Sigmoid colon (tissue), 7 donors: Measurements from ENCODE around the gene SLAMF6. TPM values are rescaled to one million over a fixed set of nuclear protein-coding genes. Genes with fewer than 3 reads are reported as not detected.
"Not testable (repeated sequence)": the region's sequence is repeated elsewhere in the genome, so short reads cannot be mapped to it uniquely, and the experiment has no call there.

Source experiments
- DNase-seq: peaks from one replicate; pipeline ENCODE4 v3.0.0-alpha.2; 2019
- H3K27ac ChIP-seq, 4 donors: fragments of 200-600 bp; sonication (generic); one replicate each; pipeline ENCODE4 v1.5.1; 2016 to 2019; ENCODE audit warnings: mild to moderate bottlenecking in 1 of 4
- H3K27me3 ChIP-seq, 3 donors: fragments of 200-600 bp; sonication (generic); one replicate each; pipeline ENCODE4 v1.5.1; 2019; ENCODE audit warnings: mild to moderate bottlenecking in 1 of 3
- H3K36me3 ChIP-seq, 4 donors: fragments of 200-600 bp; sonication (generic); one replicate each; pipeline ENCODE4 v1.5.1; 2016 to 2019
- H3K4me1 ChIP-seq, 4 donors: fragments of 200-600 bp; sonication (generic); one replicate each; pipeline ENCODE4 v1.5.1; 2017 to 2019
- H3K4me3 ChIP-seq, 4 donors: fragments of 200-600 bp; sonication (generic); one replicate each; pipeline ENCODE4 v1.5.1; 2017 to 2019; ENCODE audit warnings: mild to moderate bottlenecking in 2 of 4, moderate library complexity in 1 of 4
- H3K9me3 ChIP-seq, 4 donors: fragments of 200-600 bp in 3 of 4; sonication (generic) in 3 of 4; one replicate each; pipeline versions ENCODE4 v1.5.1 to v1.6.1; 2013 to 2019
- EP300 ChIP-seq, 4 donors: sonication (generic); formaldehyde crosslinking; IDR thresholded peaks; one replicate each; pipeline ENCODE4 v1.6.1; 2017; ENCODE audit warnings: antibody characterized with exemption in 4 of 4
- POLR2A ChIP-seq, 2 donors: fragments of 450-650 bp; IDR thresholded peaks; one replicate each; pipeline ENCODE4 v1.6.1; 2016; ENCODE audit warnings: antibody characterized with exemption in 2 of 2, mild to moderate bottlenecking in 2 of 2, moderate library complexity in 2 of 2
- POLR2AphosphoS5 ChIP-seq, 4 donors: sonication (generic); formaldehyde crosslinking; IDR thresholded peaks; one replicate each; pipeline ENCODE4 v1.6.1; 2017; ENCODE audit warnings: antibody characterized with exemption in 4 of 4
- WGBS, 2 donors: extraction: QIAGEN DNeasy Blood & Tissue Kit; methylation state at CpG; one replicate each; pipeline ENCODE4 v1.1.7; 2013; 5-methylcytosine and 5-hydroxymethylcytosine counted together
- intact Hi-C: fragments of 100-400 bp; cut with DNase I; formaldehyde crosslinking; loops from one replicate; pipeline ENCODE4 v1.15.1; 2023
- polyA plus RNA-seq, 3 donors: library from polyadenylated mRNA; stranded (reverse); fragments of 200-250 nt; gene quantifications; one replicate each; pipeline ENCODE4 v1.2.3, GENCODE V29; 2013
- total RNA-seq, 4 donors: library from RNA; depleted of rRNA; stranded (reverse); fragments of >200 nt; gene quantifications; one replicate each; pipeline ENCODE4 v1.1.0, GENCODE V29; 2016
- TF ChIP-seq, protein P1 (sequence below), 4 experiments: fragments of 450-650 bp in 3 of 4; fragments of 200-600 bp in 1 of 4; IDR thresholded peaks; one replicate each; pipeline ENCODE4 v1.5.1; 2016 to 2019; ENCODE audit warnings: antibody characterized with exemption in 4 of 4, mild to moderate bottlenecking in 3 of 4, moderate library complexity in 2 of 4
- donor health status: healthy with polysubstance abuse.
- donor health status: Bipolar disorder and iron deficiency.
- donor health status: healthy.

The SLAMF6 gene
- total and polyA plus RNA-seq, 7 donors = 0.41 to 15.2 (median 1.1) TPM; not detected in 1

DNA sequence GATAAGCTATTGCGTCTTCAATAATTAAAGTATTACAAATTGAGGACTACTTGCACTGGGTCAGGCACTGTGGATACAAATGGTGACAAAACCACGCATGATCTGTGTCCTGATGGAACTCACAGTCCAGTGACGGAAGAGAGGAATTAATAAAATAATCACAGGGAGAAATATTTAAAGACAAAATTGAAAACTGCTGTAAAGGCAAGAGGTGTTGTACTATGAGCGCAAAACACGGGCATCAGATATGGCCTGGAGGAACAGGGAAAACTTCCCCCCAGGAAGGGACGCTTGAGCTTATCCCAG lies 16.6 kb upstream of the SLAMF6 start:
- DNase-seq = no peak
- WGBS, 2 donors = 26 to 68% methylated on average over 6 of the region's 6 CpGs
- no peaks in the 10 kb centered on the region for H3K36me3 ChIP-seq
- H3K27me3 ChIP-seq = no peaks in the 10 kb centered on the region
- peaks cover 0 to 6% (median under 1%) of the 10 kb centered on the region in 4 donors for H3K9me3 ChIP-seq
- H3K27ac ChIP-seq = no peak overlapping the region
- intact Hi-C loops = no loop called here
- no peak overlapping the region for H3K4me3 ChIP-seq
- H3K4me1 ChIP-seq = no peaks in the 10 kb centered on the region
- TF ChIP-seq POLR2A (IDR thresholded peaks at IDR 0.05) = no peak
- TF ChIP-seq, protein P1, sequence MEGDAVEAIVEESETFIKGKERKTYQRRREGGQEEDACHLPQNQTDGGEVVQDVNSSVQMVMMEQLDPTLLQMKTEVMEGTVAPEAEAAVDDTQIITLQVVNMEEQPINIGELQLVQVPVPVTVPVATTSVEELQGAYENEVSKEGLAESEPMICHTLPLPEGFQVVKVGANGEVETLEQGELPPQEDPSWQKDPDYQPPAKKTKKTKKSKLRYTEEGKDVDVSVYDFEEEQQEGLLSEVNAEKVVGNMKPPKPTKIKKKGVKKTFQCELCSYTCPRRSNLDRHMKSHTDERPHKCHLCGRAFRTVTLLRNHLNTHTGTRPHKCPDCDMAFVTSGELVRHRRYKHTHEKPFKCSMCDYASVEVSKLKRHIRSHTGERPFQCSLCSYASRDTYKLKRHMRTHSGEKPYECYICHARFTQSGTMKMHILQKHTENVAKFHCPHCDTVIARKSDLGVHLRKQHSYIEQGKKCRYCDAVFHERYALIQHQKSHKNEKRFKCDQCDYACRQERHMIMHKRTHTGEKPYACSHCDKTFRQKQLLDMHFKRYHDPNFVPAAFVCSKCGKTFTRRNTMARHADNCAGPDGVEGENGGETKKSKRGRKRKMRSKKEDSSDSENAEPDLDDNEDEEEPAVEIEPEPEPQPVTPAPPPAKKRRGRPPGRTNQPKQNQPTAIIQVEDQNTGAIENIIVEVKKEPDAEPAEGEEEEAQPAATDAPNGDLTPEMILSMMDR (IDR thresholded peaks at IDR 0.05) = no peak
- no peak for TF ChIP-seq POLR2AphosphoS5 (IDR thresholded peaks at IDR 0.05)
- no peak for TF ChIP-seq EP300 (IDR thresholded peaks at IDR 0.05)

DNA sequence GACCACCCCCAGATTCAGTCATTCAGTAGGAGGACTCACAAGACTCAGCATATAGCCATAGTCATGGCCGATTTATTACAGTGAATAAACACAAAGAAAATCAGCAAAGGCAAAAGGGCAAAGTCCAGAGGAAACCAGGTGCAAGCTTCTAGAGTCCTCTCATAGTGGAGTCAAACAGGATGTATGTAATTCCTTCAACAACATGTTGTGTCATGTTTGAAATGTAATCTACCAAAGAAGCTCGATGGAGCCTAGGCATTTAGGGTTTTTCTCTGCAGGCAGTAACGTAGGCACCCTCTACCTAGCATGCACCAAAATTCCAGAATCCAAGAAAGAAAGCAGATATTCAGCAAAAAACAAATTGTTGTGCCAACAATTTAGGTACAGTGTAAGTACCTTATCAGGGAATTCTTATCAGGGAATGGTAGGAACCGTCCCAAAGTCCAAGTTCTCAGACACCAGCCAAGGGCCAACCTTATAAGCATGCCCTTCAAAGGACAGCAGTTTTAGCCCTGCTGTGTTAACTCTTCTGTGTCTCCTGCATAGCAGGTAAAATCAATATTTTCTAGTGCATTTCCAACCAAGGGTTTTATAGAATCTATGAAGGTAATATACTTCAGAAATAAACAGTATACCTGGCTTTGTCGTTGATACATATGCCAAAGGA lies 16.1 kb upstream of the SLAMF6 start:
- WGBS, 2 donors = 19 to 66% methylated on average over 5 of the region's 5 CpGs
- intact Hi-C loops = no loop called here
- no peak for DNase-seq
- H3K4me1 ChIP-seq = no peaks in the 10 kb centered on the region
- no peak overlapping the region for H3K27ac ChIP-seq
- H3K4me3 ChIP-seq = no peak overlapping the region
- no peaks in the 10 kb centered on the region for H3K27me3 ChIP-seq
- no peak for TF ChIP-seq POLR2A (IDR thresholded peaks at IDR 0.05)
- TF ChIP-seq, protein P1 (IDR thresholded peaks at IDR 0.05) = no peak
- TF ChIP-seq EP300 (IDR thresholded peaks at IDR 0.05) = no peak
- no peak for TF ChIP-seq POLR2AphosphoS5 (IDR thresholded peaks at IDR 0.05)
- H3K36me3 ChIP-seq = no peaks in the 10 kb centered on the region
- H3K9me3 ChIP-seq = peaks cover 0 to 6% (median 2%) of the 10 kb centered on the region in 4 donors

DNA sequence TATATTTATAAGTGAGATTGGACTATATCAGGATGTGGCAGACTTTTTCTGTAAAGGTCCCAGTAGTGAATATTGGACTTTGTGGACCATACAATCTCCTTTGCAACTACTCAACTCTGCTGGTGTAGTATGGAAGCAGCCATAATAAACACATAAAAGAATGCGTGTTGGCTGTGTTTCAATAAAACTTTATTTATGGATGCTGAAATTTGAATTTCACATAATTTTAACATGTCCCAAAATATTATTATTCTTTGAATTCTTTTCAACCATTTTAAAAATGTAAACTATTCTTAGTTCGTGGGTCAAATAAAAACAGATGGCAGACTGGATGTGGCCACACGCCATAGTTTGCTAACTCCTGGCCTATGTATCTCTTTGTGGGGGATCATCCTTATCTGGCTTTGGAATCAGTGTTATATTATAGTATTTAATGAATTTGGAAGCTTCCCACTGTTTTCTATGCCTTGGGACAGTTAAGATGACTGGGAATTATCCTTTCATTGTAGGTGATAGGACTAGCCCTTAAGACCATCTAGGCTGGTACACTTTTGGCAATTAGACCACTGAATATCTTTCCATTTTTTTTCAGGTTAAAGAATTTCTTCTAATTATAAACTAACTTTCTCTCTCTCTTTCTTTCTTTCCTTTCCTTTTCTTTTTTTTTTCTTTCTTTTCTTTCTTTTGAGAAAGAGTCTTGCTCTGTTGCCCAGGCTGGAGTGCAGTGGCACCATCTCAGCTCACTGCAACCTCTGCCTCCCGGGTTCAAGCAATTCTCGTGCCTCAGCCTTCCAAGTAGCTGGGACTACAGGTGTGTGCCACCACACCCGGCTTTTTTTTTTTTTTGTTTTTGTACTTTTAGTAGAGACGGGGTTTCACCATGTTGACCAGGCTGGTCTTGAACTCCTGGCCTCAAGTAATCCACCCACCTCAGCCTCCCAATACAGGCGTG lies 14.9 kb upstream of the SLAMF6 start:
- no peak for DNase-seq
- Histone ChIP-seq H3K4me1 (no peaks in the 10 kb centered on the region), H3K27ac (no peak overlapping the region), H3K36me3 (no peaks in the 10 kb centered on the region), H3K4me3 (no peak overlapping the region), H3K27me3 (no peaks in the 10 kb centered on the region), H3K9me3 (peaks cover 0 to 6% (median 3%) of the 10 kb centered on the region in 4 donors)
- intact Hi-C loops = no loop called here
- TF ChIP-seq POLR2AphosphoS5 (IDR thresholded peaks at IDR 0.05) (no peak), EP300 (IDR thresholded peaks at IDR 0.05) (no peak), POLR2A (IDR thresholded peaks at IDR 0.05) (no peak)
- TF ChIP-seq, protein P1 (IDR thresholded peaks at IDR 0.05) = no peak
- 51 to 87% methylated on average over 8 of the region's 8 CpGs for WGBS, 2 donors

DNA sequence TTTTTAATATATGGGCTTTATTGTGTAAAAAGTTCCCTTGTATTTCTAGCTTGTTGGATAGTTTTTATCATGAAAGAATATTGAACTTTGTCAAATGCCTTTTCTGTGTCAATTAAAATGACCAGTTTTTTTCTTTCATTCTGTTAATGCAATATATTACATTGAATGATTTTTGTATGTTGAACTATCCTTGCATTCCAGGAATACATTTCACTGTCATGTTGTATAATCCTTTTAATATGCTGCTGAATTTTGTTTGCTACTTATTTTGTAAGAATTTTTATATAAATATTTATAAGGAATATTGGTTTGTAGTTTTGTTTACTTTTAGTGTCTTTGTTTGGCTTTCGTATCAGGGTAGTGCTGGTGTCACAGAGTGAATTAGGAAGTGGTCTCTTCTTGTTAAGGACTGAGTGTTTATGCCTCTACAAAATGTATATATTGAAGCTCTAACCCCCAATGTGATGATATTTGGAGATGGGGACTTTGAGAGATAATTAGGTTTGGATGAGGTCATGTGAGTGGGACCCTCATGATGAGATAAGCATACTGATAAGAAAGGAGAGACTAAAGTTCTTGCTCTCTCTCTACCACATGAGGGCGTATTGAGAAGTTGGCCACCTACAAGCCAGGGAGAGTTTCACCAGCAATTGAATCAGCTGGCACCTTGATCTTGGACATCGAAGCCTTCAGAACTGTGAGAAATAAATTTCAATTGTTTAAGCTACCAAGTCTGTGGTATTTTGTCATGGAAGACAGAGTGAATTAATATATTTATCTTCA lies 12.0 kb upstream of the SLAMF6 start:
- Histone ChIP-seq H3K27ac (no peak overlapping the region), H3K36me3 (no peaks in the 10 kb centered on the region), H3K4me1 (no peaks in the 10 kb centered on the region), H3K9me3 (peaks cover 0 to 6% (median 3%) of the 10 kb centered on the region in 4 donors), H3K4me3 (no peak overlapping the region), H3K27me3 (no peaks in the 10 kb centered on the region)
- WGBS, 2 donors = 92 to 97% methylated on average over 3 of the region's 3 CpGs
- TF ChIP-seq EP300 (IDR thresholded peaks at IDR 0.05) (no peak), POLR2A (IDR thresholded peaks at IDR 0.05) (no peak), POLR2AphosphoS5 (IDR thresholded peaks at IDR 0.05) (no peak)
- TF ChIP-seq, protein P1 (IDR thresholded peaks at IDR 0.05) = no peak
- DNase-seq = no peak
- intact Hi-C loops = no loop called here

DNA sequence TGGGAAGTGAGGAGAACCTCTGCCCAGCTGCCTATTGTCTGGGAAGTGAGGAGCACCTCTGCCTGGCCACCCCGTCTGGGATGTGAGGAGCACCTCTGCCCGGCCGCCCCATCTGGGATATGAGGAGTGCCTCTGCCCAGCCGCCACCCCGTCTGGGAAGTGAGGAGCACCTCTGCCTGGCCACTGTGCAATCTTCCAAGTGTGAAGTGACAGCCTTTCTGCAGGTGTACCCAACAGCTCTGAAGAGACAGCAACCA lies 9.4 kb upstream of the SLAMF6 start:
- H3K27me3 ChIP-seq, DNase-seq, intact Hi-C loops, H3K27ac ChIP-seq, H3K4me1 ChIP-seq, H3K4me3 ChIP-seq, H3K9me3 ChIP-seq, H3K36me3 ChIP-seq: not testable (repeated sequence)
- WGBS, 2 donors = 90 to 97% methylated on average over 5 of the region's 5 CpGs

DNA sequence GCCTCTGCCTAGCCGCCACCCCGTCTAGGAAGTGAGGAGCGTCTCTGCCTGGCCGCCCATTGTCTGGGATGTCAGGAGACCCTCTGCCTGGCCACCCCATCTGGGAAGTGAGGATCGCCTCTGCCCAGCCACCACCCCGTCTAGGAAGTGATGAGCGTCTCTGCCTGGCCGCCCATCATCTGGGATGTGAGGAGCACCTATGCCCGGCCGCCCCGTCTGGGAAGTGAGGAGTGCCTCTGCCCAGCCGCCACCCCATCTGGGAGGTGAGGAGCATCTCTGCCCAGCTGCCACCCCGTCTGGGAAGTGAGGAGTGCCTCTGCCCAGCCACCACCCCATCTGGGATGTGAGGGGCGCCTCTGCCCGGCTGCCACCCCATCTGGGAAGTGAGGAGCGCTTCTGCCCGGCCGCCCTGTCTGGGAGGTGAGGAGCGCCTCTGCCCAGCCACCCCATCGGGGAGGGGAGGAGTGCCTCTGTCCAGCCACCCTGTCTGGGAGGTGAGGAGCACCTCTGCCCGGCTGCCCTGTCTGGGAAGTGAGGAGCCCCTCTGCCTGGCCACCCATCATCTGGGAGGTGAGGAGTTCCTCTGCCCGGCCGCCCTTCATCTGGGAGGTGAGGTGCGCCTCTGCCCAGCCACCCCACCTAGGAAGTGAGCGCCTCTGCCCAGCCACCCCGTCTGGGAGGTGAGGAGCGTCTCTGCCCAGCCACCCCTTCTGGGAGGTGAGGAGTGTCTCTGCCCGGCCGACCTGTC lies 8.9 kb upstream of the SLAMF6 start:
- H3K36me3 ChIP-seq, H3K4me1 ChIP-seq, intact Hi-C loops, H3K27ac ChIP-seq, DNase-seq, H3K4me3 ChIP-seq, H3K9me3 ChIP-seq, H3K27me3 ChIP-seq: not testable (repeated sequence)
- WGBS, 2 donors = 93 to 96% methylated on average over 29 of the region's 29 CpGs

DNA sequence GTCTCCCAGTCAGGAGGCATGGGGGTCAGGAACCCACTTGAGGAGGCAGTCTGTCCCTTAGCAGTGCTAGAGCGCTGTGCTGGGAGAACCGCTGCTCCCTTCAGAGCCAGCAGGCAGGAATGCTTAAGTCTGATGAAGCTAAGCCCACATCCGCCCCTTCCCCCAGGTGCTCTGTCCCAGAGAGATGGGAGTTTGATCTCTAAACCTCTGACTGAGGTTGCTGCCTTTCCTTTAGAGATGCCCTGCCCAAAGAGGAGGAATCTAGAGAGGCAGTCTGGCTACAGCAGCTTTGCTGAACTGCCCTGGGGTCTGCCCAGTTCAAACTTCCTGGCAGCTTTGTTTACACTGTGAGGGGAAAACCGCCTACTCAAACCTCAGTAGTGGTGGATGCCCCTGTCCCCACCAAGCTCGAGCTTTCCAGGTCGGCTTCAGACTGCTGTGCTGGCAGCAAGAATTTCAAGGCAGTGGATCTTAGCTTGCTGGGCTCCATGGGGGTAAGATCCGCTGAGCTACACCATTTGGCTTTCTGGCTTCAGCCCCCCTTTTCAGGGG lies 6.4 kb upstream of the SLAMF6 start:
- WGBS, 2 donors = 72 to 88% methylated on average over 7 of the region's 7 CpGs
- H3K4me3 ChIP-seq, H3K27me3 ChIP-seq, H3K4me1 ChIP-seq, H3K36me3 ChIP-seq, H3K9me3 ChIP-seq, H3K27ac ChIP-seq, intact Hi-C loops, DNase-seq: not testable (repeated sequence)
